Mucosa of descending colon (tissue), 3 donors: Measurements from ENCODE around the gene DNAAF1. TPM values are rescaled to one million over a fixed set of nuclear protein-coding genes. Genes with fewer than 3 reads are reported as not detected.
"Not testable (repeated sequence)": the region's sequence is repeated elsewhere in the genome, so short reads cannot be mapped to it uniquely, and the experiment has no call there.

ENCODE experiments used
- ATAC-seq: fragments of 200-7000 bp; cut with Tn5 transposase; one replicate; pipeline ENCODE4 v1.9.1; 2020; ENCODE audit warnings: mild to moderate bottlenecking, moderate library complexity
- DNase-seq, 3 donors: peaks; one replicate each; pipeline ENCODE4 v3.0.0-alpha.2; 2020
- H3K36me3 ChIP-seq: fragments of 200-600 bp; one replicate; pipeline ENCODE4 v1.8.0; 2021; ENCODE audit warnings: low read depth, mild to moderate bottlenecking
- H3K4me1 ChIP-seq: fragments of 200-600 bp; one replicate; pipeline ENCODE4 v1.8.0; 2021; ENCODE audit warnings: low read depth, mild to moderate bottlenecking
- H3K4me3 ChIP-seq: fragments of 200-600 bp; one replicate; pipeline ENCODE4 v1.8.0; 2021; ENCODE audit warnings: mild to moderate bottlenecking
- H3K9me3 ChIP-seq: fragments of 200-600 bp; one replicate; pipeline ENCODE4 v1.8.0; 2021; ENCODE audit warnings: mild to moderate bottlenecking
- CTCF ChIP-seq: fragments of 200-600 bp; IDR thresholded peaks from one replicate; pipeline ENCODE4 v1.8.0; 2022; ENCODE audit warnings: antibody characterized with exemption, mild to moderate bottlenecking
- intact Hi-C, 2 donors: fragments of 100-400 bp; cut with DNase I in 1 of 2; cut with micrococcal nuclease in 1 of 2; formaldehyde crosslinking; loops; one replicate each; pipeline versions ENCODE4 v1.11.0 to v1.11.1; 2022; cut with DNase I, micrococcal nuclease
- total RNA-seq, 3 donors: library from RNA; stranded (reverse); fragmentation: NEBNext Ultra II Directional in 2 of 3; extraction: Animal tissue kit (Norgen Biotek cat#: 25700) in 2 of 3; gene quantifications; one replicate each; pipeline versions ENCODE4 v1.2.1 to v1.2.4, GENCODE V29; 2021 to 2023
- donor health status: DM: no; HTN: no; CAD: no; lungs with moderate emphysema.
- donor health status: DM: no; HTN: no; CAD: no.
- donor health status: DM: no; HTN: yes; CAD: no.

DNAAF1 gene
- total RNA-seq, 3 donors from 2014 or later = 0.95 TPM; not detected in 2

- no peak overlapping the region for H3K4me3 ChIP-seq
- no peak for ATAC-seq
- H3K9me3 ChIP-seq = no peaks in the 10 kb centered on the region
- no peak for DNase-seq
- intact Hi-C loops = no loop called here
- no peak for TF ChIP-seq CTCF
- H3K36me3 ChIP-seq = no peaks in the 10 kb centered on the region
- H3K4me1 ChIP-seq = peaks cover 11% of the 10 kb centered on the region
Observed at GRCh38 chr16:84110527-84110926, 34.6 kb upstream of the DNAAF1 start.

- H3K4me3 ChIP-seq = no peak overlapping the region
- no peaks in the 10 kb centered on the region for H3K36me3 ChIP-seq
- peaks cover 12% of the 10 kb centered on the region for H3K4me1 ChIP-seq
- intact Hi-C loops = no loop called here
- no peak for DNase-seq
- no peak for ATAC-seq
- H3K9me3 ChIP-seq = no peaks in the 10 kb centered on the region
- TF ChIP-seq CTCF = no peak
Observed at GRCh38 chr16:84111525-84111924, 33.6 kb upstream of the DNAAF1 start.

GRCh38 chr16:84111949-84112348, 33.2 kb upstream of the DNAAF1 start:
- H3K36me3 ChIP-seq, H3K4me3 ChIP-seq, intact Hi-C loops, ATAC-seq, DNase-seq, H3K9me3 ChIP-seq: not testable (repeated sequence)
- H3K4me1 ChIP-seq = peaks cover 12% of the 10 kb centered on the region

GRCh38 chr16:84115919-84116719, 29.0 kb upstream of the DNAAF1 start:
- no peak for TF ChIP-seq CTCF
- peak overlapping the region; percentile 76 for H3K4me3 ChIP-seq
- DNase-seq (peak in 1 of 3 donors; percentile 71), ATAC-seq (peak; percentile 54)
- H3K9me3 ChIP-seq = no peaks in the 10 kb centered on the region
- peaks cover 16% of the 10 kb centered on the region for H3K4me1 ChIP-seq
- H3K36me3 ChIP-seq = no peaks in the 10 kb centered on the region
- intact Hi-C loops = no loop called here

GRCh38 chr16:84116720-84117493, 28.2 kb upstream of the DNAAF1 start, which contains the start of gene MBTPS1:
TSS of gene MBTPS1 (minus strand) at chr16:84116942. CDS start at chr16:84101783, 15,159 bp downstream.
- Histone ChIP-seq H3K36me3 (no peaks in the 10 kb centered on the region), H3K4me3 (peak within 1 kb of the TSS; percentile 76), H3K4me1 (peaks cover 13% of the 10 kb centered on the region), H3K9me3 (no peaks in the 10 kb centered on the region)
- ATAC-seq = peak; percentile 98
- intact Hi-C loops = no loop called here
- DNase-seq = peak; percentile 98 to 99 (median 99)
- peak; percentile 33 for TF ChIP-seq CTCF

- ATAC-seq (peak; percentile 4), DNase-seq (no peak)
- intact Hi-C loops = no loop called here
Observed at GRCh38 chr16:84117494-84117843, 27.6 kb upstream of the DNAAF1 start.

GRCh38 chr16:84118315-84118714, 26.8 kb upstream of the DNAAF1 start:
- ATAC-seq, H3K4me3 ChIP-seq, H3K9me3 ChIP-seq, DNase-seq, H3K36me3 ChIP-seq, intact Hi-C loops: not testable (repeated sequence)
- peaks cover 13% of the 10 kb centered on the region for H3K4me1 ChIP-seq

More at GRCh38 chr16:84117494-84117843, 27.6 kb upstream of the DNAAF1 start:
- Histone ChIP-seq H3K36me3 (no peaks in the 10 kb centered on the region), H3K9me3 (no peaks in the 10 kb centered on the region), H3K4me3 (peak overlapping the region; percentile 76), H3K4me1 (peaks cover 13% of the 10 kb centered on the region)
- no peak for TF ChIP-seq CTCF
